Neural progenitor cell (in vitro differentiated cells): ENCODE measurements around the gene ELAVL3.

Experiments used
- EZH2 ChIP-seq: fragments of 200-600 bp; sonication (generic); IDR thresholded peaks from 2 replicates; pipeline ENCODE4 v1.6.1; 2017; ENCODE audit warnings: antibody characterized with exemption, mild to moderate bottlenecking, moderate library complexity
- EZH2phosphoT487 ChIP-seq: fragments of 200-600 bp; sonication (generic); IDR thresholded peaks from 2 replicates; pipeline ENCODE4 v1.6.1; 2017; ENCODE audit warnings: antibody characterized with exemption
- TF ChIP-seq, protein P1 (sequence below): fragments of 200-600 bp; sonication (generic); IDR thresholded peaks from 2 replicates; pipeline ENCODE4 v1.5.1; 2017; ENCODE audit warnings: antibody characterized with exemption, mild to moderate bottlenecking

DNA sequence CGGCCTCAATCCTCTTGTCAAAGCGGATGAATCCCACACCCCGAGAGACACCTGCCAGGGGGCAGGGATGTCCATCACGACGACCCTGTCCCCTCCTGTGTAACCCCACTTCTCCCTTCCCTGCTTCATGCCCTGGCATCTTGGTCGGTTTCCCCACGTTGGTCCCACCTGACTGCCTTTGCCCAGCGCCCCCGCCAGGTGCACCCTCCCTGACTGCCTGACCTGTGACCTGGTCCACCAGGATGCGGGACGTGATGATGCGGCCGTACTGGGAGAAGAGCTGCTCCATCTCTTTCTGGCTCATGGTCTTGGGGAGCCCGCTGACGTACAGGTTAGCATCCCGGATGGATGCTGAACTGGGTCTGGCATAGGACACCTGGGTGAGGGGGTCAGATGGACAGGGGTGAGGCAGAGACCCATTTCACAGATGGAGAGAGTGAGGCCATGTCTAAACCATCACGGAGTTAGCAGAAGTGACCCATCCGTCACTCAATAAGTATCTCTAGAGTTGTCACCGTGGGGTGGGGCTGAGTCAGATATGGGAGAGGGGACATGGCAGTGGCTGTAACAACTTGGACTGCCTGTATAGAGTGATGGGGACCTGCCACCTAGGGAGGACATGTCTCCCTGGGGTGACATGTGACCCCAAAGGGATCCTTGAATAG, 22.5 kb downstream of the ELAVL3 start:
- TF ChIP-seq, protein P1, sequence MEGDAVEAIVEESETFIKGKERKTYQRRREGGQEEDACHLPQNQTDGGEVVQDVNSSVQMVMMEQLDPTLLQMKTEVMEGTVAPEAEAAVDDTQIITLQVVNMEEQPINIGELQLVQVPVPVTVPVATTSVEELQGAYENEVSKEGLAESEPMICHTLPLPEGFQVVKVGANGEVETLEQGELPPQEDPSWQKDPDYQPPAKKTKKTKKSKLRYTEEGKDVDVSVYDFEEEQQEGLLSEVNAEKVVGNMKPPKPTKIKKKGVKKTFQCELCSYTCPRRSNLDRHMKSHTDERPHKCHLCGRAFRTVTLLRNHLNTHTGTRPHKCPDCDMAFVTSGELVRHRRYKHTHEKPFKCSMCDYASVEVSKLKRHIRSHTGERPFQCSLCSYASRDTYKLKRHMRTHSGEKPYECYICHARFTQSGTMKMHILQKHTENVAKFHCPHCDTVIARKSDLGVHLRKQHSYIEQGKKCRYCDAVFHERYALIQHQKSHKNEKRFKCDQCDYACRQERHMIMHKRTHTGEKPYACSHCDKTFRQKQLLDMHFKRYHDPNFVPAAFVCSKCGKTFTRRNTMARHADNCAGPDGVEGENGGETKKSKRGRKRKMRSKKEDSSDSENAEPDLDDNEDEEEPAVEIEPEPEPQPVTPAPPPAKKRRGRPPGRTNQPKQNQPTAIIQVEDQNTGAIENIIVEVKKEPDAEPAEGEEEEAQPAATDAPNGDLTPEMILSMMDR: no peak
- TF ChIP-seq EZH2 (no peak), EZH2phosphoT487 (no peak)
